Measurements from ENCODE around the gene CAMTA1.

The CAMTA1 gene

GRCh38 chr1:7610936-7611335 is 825.7 kb downstream of the CAMTA1 start:
- TF ChIP-seq ARNTL (CRISPR knock-in tag; IDR thresholded peaks at IDR 0.05; ENCODE audit: borderline replicate concordance, low read depth) (no peak), SNAI2 (CRISPR knock-in tag; IDR thresholded peaks at IDR 0.05) (no peak), RARB (CRISPR knock-in tag; IDR thresholded peaks at IDR 0.05) (no peak), GLIS3 (CRISPR knock-in tag; IDR thresholded peaks at IDR 0.05) (no peak), ZC3H10 (CRISPR knock-in tag; IDR thresholded peaks at IDR 0.05) (no peak), CSRNP3 (CRISPR knock-in tag; IDR thresholded peaks at IDR 0.05) (no peak), ZFP3 (CRISPR knock-in tag; IDR thresholded peaks at IDR 0.05) (no peak)
- TF ChIP-seq, protein P1, sequence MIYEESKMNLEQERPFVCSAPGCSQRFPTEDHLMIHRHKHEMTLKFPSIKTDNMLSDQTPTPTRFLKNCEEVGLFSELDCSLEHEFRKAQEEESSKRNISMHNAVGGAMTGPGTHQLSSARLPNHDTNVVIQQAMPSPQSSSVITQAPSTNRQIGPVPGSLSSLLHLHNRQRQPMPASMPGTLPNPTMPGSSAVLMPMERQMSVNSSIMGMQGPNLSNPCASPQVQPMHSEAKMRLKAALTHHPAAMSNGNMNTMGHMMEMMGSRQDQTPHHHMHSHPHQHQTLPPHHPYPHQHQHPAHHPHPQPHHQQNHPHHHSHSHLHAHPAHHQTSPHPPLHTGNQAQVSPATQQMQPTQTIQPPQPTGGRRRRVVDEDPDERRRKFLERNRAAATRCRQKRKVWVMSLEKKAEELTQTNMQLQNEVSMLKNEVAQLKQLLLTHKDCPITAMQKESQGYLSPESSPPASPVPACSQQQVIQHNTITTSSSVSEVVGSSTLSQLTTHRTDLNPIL (CRISPR knock-in tag; IDR thresholded peaks at IDR 0.05; ENCODE audit: low read depth): no peak

DNA sequence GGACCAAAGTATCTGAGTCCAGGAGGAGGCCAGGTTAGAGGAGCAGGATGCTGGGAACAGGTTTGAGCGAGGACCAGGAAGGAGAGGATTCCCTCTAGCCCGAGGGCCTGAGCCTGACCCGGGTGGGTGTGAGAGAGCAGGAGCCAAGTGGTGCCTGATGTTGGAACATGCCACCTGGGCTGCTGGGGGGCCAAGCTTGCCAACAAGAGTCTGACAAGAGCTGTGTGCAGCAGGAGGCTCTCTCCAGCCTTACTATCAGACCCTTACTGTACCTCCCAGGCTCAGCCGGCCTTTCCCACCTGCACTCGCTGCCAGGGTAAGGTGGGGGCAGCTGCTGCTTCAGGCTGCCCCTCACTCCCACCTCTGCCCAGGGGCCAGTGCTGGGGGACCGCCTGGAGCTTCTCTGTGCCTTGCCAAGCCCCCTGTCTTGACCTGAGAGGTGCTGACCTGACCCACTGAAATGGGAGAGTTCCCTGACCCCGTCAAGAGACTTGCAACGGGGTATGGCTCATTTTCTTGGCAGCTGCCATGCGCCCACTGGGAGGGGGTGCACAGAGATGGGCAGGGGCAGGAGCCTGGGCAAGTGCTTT is 826.3 kb downstream of the CAMTA1 start:
- no peak for ATAC-seq
- no peak for TF ChIP-seq TOX (CRISPR knock-in tag; IDR thresholded peaks at IDR 0.05; ENCODE audit: borderline replicate concordance)
- no peak for TF ChIP-seq ZFP30 (CRISPR knock-in tag; IDR thresholded peaks at IDR 0.05)

More at GRCh38 chr1:7610936-7611335, 825.7 kb downstream of the CAMTA1 start:
- no peak for ATAC-seq

GRCh38 chr1:7613106-7613850 is 828.0 kb downstream of the CAMTA1 start:
- TF ChIP-seq GLIS3 (CRISPR knock-in tag; IDR thresholded peaks at IDR 0.05) (no peak), ZFP30 (CRISPR knock-in tag; IDR thresholded peaks at IDR 0.05) (no peak), TOX (CRISPR knock-in tag; IDR thresholded peaks at IDR 0.05; ENCODE audit: borderline replicate concordance) (no peak), SNAI2 (CRISPR knock-in tag; IDR thresholded peaks at IDR 0.05) (no peak), RARB (CRISPR knock-in tag; IDR thresholded peaks at IDR 0.05) (no peak), OSR1 (CRISPR knock-in tag; IDR thresholded peaks at IDR 0.05) (no peak), BACH2 (CRISPR knock-in tag; IDR thresholded peaks at IDR 0.05; ENCODE audit: borderline replicate concordance) (no peak), PPARA (CRISPR knock-in tag; IDR thresholded peaks at IDR 0.05; ENCODE audit: borderline replicate concordance) (no peak), ZFP3 (CRISPR knock-in tag; IDR thresholded peaks at IDR 0.05) (no peak), PATZ1 (CRISPR knock-in tag; IDR thresholded peaks at IDR 0.05; ENCODE audit: borderline replicate concordance) (no peak), TCF4 (CRISPR knock-in tag; IDR thresholded peaks at IDR 0.05; ENCODE audit: borderline replicate concordance) (no peak), CSDC2 (CRISPR knock-in tag; IDR thresholded peaks at IDR 0.05) (no peak), ZNF70 (CRISPR knock-in tag; IDR thresholded peaks at IDR 0.05) (no peak)
- TF ChIP-seq, protein P2, sequence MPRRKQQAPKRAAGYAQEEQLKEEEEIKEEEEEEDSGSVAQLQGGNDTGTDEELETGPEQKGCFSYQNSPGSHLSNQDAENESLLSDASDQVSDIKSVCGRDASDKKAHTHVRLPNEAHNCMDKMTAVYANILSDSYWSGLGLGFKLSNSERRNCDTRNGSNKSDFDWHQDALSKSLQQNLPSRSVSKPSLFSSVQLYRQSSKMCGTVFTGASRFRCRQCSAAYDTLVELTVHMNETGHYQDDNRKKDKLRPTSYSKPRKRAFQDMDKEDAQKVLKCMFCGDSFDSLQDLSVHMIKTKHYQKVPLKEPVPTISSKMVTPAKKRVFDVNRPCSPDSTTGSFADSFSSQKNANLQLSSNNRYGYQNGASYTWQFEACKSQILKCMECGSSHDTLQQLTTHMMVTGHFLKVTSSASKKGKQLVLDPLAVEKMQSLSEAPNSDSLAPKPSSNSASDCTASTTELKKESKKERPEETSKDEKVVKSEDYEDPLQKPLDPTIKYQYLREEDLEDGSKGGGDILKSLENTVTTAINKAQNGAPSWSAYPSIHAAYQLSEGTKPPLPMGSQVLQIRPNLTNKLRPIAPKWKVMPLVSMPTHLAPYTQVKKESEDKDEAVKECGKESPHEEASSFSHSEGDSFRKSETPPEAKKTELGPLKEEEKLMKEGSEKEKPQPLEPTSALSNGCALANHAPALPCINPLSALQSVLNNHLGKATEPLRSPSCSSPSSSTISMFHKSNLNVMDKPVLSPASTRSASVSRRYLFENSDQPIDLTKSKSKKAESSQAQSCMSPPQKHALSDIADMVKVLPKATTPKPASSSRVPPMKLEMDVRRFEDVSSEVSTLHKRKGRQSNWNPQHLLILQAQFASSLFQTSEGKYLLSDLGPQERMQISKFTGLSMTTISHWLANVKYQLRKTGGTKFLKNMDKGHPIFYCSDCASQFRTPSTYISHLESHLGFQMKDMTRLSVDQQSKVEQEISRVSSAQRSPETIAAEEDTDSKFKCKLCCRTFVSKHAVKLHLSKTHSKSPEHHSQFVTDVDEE (CRISPR knock-in tag; IDR thresholded peaks at IDR 0.05): no peak
- ATAC-seq: no peak

DNA sequence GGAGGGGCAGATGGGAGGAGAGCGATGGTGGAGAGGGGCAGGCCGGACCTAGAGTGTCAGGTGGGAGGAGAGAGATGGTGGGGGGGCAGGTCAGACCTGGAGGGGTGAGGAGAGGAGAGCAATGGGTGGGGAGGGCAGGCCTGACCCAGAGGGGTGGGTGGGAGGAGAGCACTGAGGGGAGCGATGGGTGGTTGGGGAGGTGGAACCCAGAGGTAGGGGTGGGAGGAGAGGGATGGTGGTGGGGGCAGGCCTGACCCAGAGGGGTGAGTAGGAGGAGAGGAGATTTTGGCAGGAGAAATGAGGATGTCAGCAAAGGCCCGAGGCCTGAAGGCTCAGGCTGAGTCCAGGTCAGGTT is 828.6 kb downstream of the CAMTA1 start:
- no peak for ATAC-seq
- no peak for TF ChIP-seq ARNTL (CRISPR knock-in tag; IDR thresholded peaks at IDR 0.05; ENCODE audit: borderline replicate concordance, low read depth)
- TF ChIP-seq GLIS3 (CRISPR knock-in tag; IDR thresholded peaks at IDR 0.05): no peak
- no peak for TF ChIP-seq ZFP3 (CRISPR knock-in tag; IDR thresholded peaks at IDR 0.05)
- TF ChIP-seq, protein P3, sequence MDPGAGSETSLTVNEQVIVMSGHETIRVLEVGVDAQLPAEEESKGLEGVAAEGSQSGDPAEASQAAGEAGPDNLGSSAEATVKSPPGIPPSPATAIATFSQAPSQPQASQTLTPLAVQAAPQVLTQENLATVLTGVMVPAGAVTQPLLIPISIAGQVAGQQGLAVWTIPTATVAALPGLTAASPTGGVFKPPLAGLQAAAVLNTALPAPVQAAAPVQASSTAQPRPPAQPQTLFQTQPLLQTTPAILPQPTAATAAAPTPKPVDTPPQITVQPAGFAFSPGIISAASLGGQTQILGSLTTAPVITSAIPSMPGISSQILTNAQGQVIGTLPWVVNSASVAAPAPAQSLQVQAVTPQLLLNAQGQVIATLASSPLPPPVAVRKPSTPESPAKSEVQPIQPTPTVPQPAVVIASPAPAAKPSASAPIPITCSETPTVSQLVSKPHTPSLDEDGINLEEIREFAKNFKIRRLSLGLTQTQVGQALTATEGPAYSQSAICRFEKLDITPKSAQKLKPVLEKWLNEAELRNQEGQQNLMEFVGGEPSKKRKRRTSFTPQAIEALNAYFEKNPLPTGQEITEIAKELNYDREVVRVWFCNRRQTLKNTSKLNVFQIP (CRISPR knock-in tag; IDR thresholded peaks at IDR 0.05; ENCODE audit: borderline replicate concordance, low read depth): no peak
- TF ChIP-seq PATZ1 (CRISPR knock-in tag; IDR thresholded peaks at IDR 0.05; ENCODE audit: borderline replicate concordance): no peak
- no peak for TF ChIP-seq ZNF70 (CRISPR knock-in tag; IDR thresholded peaks at IDR 0.05)
- TF ChIP-seq ZFP30 (CRISPR knock-in tag; IDR thresholded peaks at IDR 0.05): no peak
- no peak for TF ChIP-seq ISL1 (CRISPR knock-in tag; IDR thresholded peaks at IDR 0.05)
- TF ChIP-seq RARB (CRISPR knock-in tag; IDR thresholded peaks at IDR 0.05): no peak
- no peak for TF ChIP-seq SNAI2 (CRISPR knock-in tag; IDR thresholded peaks at IDR 0.05)
- TF ChIP-seq CSRNP3 (CRISPR knock-in tag; IDR thresholded peaks at IDR 0.05): no peak
- TF ChIP-seq PPARA (CRISPR knock-in tag; IDR thresholded peaks at IDR 0.05; ENCODE audit: borderline replicate concordance): no peak
- TF ChIP-seq ESRRG (CRISPR knock-in tag; IDR thresholded peaks at IDR 0.05): no peak
